GM19023 (cell line): ENCODE measurements around the gene LRRIQ1.

Experiments used
- ATAC-seq: cut with Tn5 transposase; IDR thresholded peaks from one replicate; pipeline ENCODE4 v1.9.1; 2021; ENCODE audit warnings: mild to moderate bottlenecking, moderate library complexity; ENCODE audit not compliant: unreplicated experiment

LRRIQ1 gene

GRCh38 chr12:85057370-85057963, 21.3 kb downstream of the LRRIQ1 start:
- peak; percentile 58 for ATAC-seq

DNA sequence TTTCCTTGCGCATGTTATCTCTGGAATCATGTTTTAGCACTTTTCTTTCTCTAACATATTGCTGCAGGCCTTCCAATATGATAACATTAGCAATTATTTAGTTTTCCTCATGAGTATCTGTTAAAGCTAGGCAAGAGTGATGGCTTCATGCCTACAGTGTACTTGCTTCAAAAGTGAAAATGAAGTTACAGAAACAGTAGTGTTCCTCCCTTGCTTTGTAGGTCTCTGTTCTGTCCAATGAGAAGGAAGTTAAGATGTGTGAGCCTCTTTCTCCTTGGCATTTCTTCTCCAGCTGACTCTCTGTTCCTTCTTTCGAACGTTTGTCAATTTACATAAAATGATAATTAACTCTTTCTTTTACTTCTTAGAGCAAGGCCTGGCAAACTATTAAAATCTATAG, 22.2 kb downstream of the LRRIQ1 start:
- no peak for ATAC-seq

GRCh38 chr12:85059594-85059993, 23.4 kb downstream of the LRRIQ1 start:
- no peak for ATAC-seq

- ATAC-seq, result no peak
These were observed 24.8 kb downstream of the LRRIQ1 start for GRCh38 chr12:85060916-85061315.

DNA sequence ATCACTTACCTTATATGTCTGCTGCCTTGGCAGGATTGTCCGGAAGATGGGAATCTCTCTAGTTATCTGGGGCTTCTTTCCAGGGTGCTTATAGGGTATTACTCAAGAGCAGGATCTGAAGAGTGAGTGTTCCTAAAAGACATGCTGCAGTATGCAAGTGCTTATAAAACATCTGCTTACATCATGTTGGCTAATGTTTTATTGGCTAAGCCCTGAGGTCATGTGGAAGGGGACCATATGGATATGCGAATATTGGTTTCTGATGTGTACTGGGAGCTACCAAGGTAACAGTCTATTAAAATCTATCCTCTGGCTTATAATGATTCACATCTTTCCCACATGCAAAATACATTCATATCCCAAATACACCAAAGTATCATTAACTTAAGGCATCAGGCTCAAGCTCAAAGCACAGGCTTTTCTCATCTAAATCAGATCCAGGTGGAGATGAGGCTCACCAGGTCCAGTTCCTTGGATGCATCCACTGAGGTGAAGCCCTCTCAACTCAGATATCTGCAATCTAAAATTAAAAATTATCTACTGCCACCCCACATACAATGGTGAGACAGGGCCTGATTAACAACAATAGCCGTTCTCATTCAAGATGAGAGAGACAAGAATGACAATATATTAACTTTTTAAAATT, 29.8 kb downstream of the LRRIQ1 start:
- no peak for ATAC-seq

DNA sequence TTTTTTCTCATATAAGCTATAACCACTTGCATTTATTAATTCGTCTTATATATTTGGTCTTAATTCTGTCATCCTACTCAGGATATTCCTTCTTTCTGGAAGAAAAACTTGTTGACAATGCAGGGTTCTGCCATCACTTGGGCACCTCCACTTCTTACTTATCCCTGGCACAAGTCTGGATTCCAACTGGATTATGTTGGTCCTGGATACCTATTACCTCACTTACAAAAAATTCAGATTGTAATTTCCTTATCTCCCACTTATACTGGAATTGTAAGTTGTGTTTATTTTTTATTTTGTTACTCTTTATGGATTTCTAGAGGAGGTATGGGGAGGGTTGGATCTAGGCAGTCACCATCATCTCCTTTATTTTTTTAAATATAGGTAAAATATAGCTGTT, 36.7 kb downstream of the LRRIQ1 start:
- ATAC-seq, result no peak

- ATAC-seq, result peak; percentile 67
These were observed 40.7 kb downstream of the LRRIQ1 start for GRCh38 chr12:85076688-85077430.

DNA sequence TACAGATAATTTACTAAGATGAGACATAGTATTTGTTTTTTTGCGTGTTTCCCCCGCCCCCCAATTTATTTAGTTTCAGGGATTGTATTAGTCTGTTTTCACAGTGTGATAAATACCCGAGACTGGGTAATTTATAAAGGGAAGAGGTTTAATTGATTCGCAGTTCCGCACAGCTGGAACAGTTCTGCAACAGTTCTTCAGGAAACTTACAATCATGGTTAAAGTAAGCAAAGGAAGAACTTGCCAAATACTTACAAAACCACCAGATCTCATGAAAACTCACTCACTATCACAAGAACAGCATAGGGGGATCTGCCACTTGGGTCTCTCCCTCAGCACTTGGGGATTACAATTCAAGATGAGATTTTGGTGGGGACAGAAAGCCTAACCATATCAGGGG, 48.9 kb downstream of the LRRIQ1 start:
- no peak for ATAC-seq

DNA sequence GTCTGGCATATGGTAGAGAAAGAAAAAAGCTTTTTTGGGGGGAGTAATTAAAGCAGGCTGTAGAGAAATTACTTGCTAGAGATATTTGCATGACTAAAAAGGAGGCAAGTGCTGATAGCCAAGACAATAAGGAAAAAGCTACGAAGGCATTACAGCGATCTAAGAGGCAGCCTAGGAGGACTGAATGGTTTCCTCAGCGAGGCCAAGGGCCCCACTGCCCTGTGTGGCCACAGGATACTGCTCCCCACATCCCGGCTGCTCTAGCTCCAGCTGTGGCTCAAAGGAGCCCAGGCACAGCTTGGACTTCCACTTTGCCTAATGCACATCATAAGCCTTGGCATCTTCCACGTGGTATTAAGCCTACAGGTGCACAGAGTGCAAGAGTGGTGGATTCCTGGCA, 53.6 kb downstream of the LRRIQ1 start:
- ATAC-seq, result no peak

GRCh38 chr12:85092814-85093370, 56.7 kb downstream of the LRRIQ1 start:
- no peak for ATAC-seq

GRCh38 chr12:85095501-85095900, 59.4 kb downstream of the LRRIQ1 start:
- no peak for ATAC-seq

DNA sequence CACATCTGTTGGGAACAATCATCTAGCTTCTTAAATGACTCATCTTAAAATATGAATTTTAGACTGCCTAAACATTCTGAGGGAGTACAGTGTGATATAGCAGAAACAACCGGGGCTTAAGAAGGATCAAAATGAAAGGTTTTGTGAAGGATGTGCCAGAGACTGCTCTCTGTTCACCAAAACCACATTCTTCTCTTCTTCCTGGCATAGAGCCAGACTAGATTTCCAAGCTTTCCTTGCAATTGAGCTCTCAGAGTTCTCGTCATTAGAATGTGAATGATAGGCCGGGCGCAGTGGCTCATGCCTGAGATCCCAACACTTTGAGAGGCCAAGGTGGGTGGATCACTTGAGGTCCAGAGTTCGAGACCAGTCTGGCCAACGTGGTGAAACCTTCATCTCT, 94.5 kb downstream of the LRRIQ1 start:
- ATAC-seq, result no peak

GRCh38 chr12:85138833-85139232, 102.7 kb downstream of the LRRIQ1 start:
- no peak for ATAC-seq

GRCh38 chr12:85147331-85147730, 111.2 kb downstream of the LRRIQ1 start:
- ATAC-seq, result no peak

GRCh38 chr12:85152311-85152729, 116.2 kb downstream of the LRRIQ1 start:
- no peak for ATAC-seq

GRCh38 chr12:85155791-85156190, 119.6 kb downstream of the LRRIQ1 start:
- ATAC-seq, result no peak

DNA sequence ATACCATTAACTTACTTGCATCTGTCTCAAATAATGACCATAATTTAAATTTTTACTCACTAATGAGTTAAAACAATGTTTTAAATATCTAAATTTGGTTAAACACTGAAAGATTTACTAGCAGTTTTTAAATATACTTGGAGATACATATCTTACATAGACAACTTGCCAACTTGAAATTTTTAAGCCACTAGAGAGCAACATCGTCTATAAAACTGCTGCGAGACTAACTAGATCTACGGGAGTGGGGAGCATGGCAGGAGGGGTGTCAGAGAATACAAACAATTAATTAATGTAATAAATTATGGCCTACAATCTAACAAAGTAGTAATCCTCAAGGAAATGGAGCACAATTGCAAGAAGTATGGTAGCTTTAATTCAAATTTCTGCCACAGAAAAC, 120.4 kb downstream of the LRRIQ1 start:
- ATAC-seq, result no peak

- no peak for ATAC-seq
These were observed 121.0 kb downstream of the LRRIQ1 start for GRCh38 chr12:85157035-85157603.

DNA sequence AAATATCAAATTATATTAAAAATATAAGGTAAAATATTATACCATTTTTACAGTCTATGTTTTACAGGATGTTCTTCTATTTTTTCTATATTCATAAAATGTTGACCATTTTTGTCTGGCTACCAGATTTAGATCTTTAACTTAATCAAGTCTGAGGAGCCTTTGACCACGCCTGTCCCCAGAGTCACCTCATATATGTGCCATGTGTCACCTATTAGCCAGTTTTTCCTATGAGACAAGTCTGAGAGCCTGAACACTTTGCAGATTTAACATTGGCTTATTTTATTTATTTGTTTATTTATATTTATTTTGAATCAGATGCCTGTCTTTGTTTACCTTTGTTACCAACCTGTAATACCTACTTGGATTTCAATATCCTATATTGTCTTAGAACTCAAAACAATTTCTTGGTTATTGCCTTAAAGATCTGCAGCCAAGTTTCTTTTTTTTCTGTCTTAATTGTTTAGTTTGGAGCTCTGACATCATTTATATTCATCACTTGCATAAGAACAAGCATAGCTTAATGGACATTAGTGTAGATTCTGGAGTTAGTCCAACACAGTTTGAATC, 127.7 kb downstream of the LRRIQ1 start:
- no peak for ATAC-seq

DNA sequence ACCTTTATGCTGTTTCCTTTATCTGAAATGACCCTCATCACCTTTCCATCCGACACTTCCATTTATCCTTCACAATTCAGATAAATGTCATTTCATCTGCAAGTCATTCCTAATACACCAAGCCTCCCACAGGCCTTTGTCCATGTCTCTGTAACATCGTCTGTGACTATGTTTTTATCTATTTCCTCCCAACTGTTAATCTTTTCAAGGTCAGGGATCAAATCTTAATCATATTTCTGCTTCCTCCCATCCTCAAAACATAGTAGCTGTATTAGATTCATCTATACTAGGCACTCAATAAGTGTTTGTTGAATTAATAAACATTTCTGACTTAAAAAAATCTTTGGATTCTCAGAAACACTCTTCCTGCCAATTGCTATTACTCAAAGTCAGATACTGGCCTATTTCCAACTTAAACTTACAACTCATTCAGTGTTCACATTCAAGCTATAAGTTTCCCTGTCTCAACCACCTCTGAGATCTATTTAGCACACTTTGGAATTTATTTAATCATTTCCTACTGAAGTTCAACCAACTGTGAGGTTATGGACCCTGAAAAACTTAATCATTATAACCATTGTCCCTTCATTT, 143.6 kb downstream of the LRRIQ1 start:
- ATAC-seq, result no peak

DNA sequence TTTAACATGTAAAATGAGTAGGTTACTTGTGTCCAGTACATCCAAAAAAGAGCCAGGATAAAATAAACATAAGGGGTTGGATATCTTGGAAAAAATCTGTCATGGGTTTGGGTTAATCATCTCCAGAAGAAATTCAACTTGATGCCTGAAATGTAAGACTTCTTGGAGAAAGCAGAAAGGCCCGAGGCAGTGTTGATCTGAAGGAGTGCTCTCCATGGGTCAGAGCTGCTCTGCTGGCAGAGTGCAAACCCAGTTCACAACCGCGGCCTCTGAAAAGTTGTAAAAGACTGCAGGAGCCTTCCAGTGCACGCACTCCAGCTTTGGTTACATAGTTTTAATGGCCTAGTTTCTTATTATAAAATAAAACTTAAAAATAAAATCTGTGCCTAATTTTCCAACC, 146.5 kb downstream of the LRRIQ1 start:
- no peak for ATAC-seq
